Fibroblast of pulmonary artery (primary cell): ENCODE data around the gene CES5A.
"Not testable (repeated sequence)": the region's sequence is repeated elsewhere in the genome, so short reads cannot be mapped to it uniquely, and the experiment has no call there.

Source experiments
- DNase-seq: peaks from one replicate; pipeline ENCODE4 v3.0.0-alpha.2; 2010; ENCODE audit warnings: low read depth
- H3K4me3 ChIP-seq: replicated peaks from 2 replicates; pipeline ENCODE4 v1.5.1; 2011; ENCODE audit warnings: low read depth, mild to moderate bottlenecking, control low read depth, low read length, moderate library complexity
- TF ChIP-seq, protein P1 (sequence below): IDR thresholded peaks from 2 replicates; pipeline ENCODE4 v1.5.1; 2011; ENCODE audit warnings: mild to moderate bottlenecking, control low read depth, low read length, inconsistent platforms; ENCODE audit errors: missing control alignments

Gene CES5A, protein sequence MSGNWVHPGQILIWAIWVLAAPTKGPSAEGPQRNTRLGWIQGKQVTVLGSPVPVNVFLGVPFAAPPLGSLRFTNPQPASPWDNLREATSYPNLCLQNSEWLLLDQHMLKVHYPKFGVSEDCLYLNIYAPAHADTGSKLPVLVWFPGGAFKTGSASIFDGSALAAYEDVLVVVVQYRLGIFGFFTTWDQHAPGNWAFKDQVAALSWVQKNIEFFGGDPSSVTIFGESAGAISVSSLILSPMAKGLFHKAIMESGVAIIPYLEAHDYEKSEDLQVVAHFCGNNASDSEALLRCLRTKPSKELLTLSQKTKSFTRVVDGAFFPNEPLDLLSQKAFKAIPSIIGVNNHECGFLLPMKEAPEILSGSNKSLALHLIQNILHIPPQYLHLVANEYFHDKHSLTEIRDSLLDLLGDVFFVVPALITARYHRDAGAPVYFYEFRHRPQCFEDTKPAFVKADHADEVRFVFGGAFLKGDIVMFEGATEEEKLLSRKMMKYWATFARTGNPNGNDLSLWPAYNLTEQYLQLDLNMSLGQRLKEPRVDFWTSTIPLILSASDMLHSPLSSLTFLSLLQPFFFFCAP

DNA sequence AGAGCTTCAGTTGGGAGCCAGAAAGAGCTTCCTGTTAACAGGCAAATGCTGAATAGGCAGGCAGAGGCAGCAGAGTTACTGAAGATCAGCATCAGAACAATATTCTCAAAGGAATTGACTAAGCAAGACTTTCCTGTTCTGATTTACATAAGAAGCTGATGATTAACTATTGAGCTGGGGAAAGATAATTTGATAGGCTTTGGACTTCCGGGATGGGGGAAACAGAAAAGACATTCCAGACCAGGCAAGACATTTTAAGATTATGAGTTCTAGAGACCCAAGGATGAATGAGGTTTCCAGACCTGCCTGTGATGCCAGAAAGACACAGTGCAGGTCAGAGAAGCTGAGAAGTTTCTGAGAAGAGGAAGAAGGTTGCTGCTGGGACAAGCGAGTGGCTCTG is at the start of gene CES5A:
Gene CES5A (minus strand): TSS at position 101 of the 400 bp plus-strand sequence. CDS start 152 bp downstream, outside the sequence.
- no peak for DNase-seq
- H3K4me3 ChIP-seq: no peak within 1 kb of the TSS
- TF ChIP-seq, protein P1, sequence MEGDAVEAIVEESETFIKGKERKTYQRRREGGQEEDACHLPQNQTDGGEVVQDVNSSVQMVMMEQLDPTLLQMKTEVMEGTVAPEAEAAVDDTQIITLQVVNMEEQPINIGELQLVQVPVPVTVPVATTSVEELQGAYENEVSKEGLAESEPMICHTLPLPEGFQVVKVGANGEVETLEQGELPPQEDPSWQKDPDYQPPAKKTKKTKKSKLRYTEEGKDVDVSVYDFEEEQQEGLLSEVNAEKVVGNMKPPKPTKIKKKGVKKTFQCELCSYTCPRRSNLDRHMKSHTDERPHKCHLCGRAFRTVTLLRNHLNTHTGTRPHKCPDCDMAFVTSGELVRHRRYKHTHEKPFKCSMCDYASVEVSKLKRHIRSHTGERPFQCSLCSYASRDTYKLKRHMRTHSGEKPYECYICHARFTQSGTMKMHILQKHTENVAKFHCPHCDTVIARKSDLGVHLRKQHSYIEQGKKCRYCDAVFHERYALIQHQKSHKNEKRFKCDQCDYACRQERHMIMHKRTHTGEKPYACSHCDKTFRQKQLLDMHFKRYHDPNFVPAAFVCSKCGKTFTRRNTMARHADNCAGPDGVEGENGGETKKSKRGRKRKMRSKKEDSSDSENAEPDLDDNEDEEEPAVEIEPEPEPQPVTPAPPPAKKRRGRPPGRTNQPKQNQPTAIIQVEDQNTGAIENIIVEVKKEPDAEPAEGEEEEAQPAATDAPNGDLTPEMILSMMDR: no peak

DNA sequence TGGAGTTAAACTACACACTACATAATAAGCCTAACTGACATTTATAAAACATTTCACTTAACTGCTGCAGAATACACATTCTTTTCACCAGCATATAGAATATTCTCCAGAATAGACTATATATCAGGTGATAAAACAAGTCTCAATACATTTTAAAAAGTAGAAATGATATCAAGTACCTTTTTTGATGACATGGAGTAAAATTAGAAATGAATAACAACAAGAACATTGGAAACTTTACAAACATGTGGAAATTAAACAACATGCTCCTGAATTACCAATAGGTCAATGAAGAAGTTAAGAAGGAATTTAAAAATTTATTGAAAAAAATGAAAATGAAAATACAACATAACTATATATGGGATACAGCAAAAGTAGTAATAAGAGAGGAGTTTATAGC is 47.5 kb upstream of the CES5A start:
- TF ChIP-seq, protein P1: no peak
- DNase-seq: no peak
- no peak overlapping the region for H3K4me3 ChIP-seq

DNA sequence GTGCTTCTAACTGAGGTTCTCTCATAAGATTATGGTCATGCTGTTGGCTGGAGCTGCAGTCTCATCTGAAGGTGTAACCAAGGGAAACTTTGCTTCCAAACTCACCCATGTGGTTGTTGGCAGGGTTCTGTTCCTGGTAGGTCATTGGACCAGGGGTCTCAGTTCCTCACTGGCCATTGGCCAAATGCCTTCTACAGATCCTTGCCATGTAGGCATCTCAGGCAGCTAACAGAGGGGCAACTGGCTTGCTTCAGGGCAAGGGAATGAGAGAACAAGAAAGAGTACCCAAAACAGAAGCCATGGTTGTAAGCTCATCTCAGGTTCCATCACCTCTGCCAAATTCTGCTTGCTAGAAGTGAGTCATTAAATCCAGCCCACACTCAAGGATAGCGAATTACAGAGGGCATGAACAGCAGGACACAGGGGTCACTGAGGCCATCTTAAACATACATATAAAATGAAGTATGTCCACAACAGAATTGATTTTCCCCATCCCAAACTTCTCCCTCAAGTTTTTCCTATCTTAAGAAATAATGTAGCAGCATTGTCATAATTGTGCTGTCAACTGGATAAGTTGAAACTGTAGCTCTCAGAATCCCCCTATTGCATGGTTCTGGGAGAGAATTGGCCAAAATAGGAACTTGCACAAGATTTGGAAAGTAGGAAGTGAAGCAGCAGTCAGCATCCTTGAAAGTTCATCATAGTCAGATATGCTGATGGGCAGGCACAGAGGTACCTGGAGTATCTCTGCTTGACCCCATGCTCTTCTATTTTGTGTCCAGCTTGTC is 42.4 kb upstream of the CES5A start:
- TF ChIP-seq, protein P1: no peak
- no peak for DNase-seq

DNA sequence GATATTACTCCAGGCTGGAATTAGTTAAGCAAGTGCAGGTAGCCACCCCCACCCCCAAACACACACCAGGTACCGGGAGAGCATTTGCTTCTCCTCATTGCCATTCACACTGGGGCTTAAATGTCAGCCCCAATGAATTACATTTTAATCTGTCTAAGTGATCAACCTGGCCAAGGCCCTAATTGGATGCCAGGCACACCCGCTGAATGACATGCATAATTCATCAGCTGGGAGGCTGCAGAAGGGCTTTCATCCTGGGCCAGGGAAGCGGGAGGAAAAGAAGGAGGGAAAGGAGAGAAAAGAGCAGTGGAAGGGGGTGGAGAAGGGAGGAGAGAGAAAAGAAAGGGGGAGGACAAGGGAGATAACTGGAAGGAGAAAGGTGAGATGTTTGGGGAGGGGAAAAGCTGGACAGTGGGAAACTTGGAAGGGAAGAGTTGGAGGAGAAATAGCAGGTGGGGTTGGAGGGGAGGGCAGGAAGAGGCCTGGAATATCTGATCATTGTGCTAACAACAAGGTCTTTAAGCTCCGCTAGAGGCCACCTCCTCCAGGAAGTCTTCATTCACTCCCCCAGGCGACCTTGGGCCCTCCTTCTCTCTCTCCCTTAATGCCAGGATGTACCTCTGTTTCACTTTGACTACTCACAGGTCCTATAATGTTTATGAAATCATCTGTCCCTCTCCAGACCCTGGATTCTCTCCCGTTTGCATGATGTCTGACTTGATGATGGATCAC is 40.1 kb upstream of the CES5A start:
- DNase-seq: no peak
- TF ChIP-seq, protein P1: no peak
- H3K4me3 ChIP-seq: no peak overlapping the region

More for the DNA sequence above, 42.4 kb upstream of the CES5A start:
- H3K4me3 ChIP-seq: no peak overlapping the region

DNA sequence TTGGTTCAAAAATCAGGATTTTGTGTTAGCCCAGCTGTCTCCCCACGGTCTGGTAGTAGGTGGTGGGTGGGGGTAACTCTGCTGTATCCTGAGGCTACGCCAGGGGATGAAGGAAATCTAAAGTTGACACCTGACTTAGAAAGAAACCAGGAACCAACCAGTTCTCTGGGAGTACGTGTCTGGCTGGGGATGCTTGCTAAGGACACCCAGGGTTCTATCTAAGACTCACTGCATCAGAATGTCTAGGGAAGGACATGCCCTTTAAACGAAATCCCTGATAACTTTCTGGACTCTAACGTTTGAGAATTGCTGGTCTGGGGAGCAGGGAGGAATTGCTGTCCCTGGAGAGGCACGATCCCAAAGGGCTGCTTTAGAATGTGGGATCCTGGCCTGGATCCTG is 39.2 kb upstream of the CES5A start:
- no peak for DNase-seq

DNA sequence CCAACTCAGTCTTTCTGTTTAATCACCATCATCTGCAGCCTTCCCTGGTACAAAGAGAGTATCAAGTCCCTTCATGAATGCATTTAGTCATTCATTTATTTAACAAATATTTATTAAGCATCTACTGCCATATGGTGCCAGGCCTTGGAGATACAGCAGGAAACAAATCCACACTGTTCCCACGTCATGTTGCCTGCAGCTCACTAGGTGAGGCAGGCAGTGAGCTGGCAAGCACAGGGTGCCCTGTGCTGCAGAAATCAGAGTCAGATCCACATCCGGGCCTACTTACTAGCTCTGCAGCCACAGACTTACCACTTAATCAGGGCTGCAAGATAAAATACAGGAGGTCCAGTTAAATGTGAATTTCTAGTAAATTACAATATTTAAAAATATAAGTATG is 38.5 kb upstream of the CES5A start:
- TF ChIP-seq, protein P1: no peak
- no peak for DNase-seq
- H3K4me3 ChIP-seq: no peak overlapping the region

More for the DNA sequence above, 39.2 kb upstream of the CES5A start:
- TF ChIP-seq, protein P1: no peak
- H3K4me3 ChIP-seq: no peak overlapping the region

DNA sequence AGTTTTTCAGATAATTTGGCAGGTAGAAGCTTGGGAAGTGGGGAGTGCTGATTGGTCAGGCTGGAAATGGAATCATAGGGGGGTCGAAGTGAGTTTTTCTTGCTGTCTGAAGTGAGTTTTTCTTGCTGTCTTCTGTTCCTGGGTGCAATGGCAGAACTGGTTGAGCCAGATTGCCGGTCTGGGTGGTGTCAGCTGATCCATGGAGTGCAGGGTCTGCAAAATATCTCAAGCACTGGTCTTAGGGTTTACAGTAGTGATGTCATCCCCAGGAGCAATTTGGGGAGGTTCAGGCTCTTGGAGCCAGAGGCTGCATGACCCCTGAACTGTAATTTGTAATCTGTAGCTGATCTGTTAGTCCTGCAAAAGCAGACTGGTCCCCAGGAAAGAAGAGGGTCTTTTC is 37.9 kb upstream of the CES5A start:
- H3K4me3 ChIP-seq, DNase-seq: not testable (repeated sequence)
